Stomach (tissue), 9 donors: ENCODE data around the gene CSMD2. TPM values are rescaled to one million over a fixed set of nuclear protein-coding genes. Genes with fewer than 3 reads are reported as not detected.

Experiments
- DNase-seq, 2 donors: peaks; one replicate each; pipeline versions ENCODE4 v3.0.0 to v3.0.0-alpha.2; 2013 to 2019
- H3K27ac ChIP-seq, 5 donors: fragments of 200-600 bp in 4 of 5; sonication (generic) in 4 of 5; one replicate each; pipeline ENCODE4 v1.5.1; 2013 to 2019; ENCODE audit warnings: mild to moderate bottlenecking in 1 of 5, moderate library complexity in 1 of 5
- H3K27me3 ChIP-seq, 3 donors: fragments of 200-600 bp; sonication (generic); one replicate each; pipeline ENCODE4 v1.5.1; 2017 to 2019; ENCODE audit warnings: mixed run types in 1 of 3
- H3K36me3 ChIP-seq, 4 donors: fragments of 200-600 bp; sonication (generic); 1 replicate in 3 of 4; 2 replicates in 1 of 4; pipeline ENCODE4 v1.5.1; 2016 to 2019
- H3K4me1 ChIP-seq, 4 donors: fragments of 200-600 bp; sonication (generic); one replicate each; pipeline ENCODE4 v1.5.1; 2016 to 2019
- H3K4me3 ChIP-seq, 4 donors: fragments of 200-600 bp; sonication (generic) in 3 of 4; one replicate each; pipeline ENCODE4 v1.5.1; 2016 to 2019; ENCODE audit warnings: mild to moderate bottlenecking in 1 of 4
- H3K9me3 ChIP-seq, 4 donors: fragments of 200-600 bp; sonication (generic); one replicate each; pipeline ENCODE4 v1.5.1; 2016 to 2019
- CTCF ChIP-seq, 7 experiments: fragments of 450-650 bp in 4 of 7; fragments of 200-600 bp in 3 of 7; sonication (generic) in 3 of 7; IDR thresholded peaks; one replicate each; pipeline ENCODE4 v1.5.1; 2016 to 2019; ENCODE audit warnings: antibody characterized with exemption in 7 of 7, control low read depth in 2 of 7, mild to moderate bottlenecking in 1 of 7
- EP300 ChIP-seq: sonication (generic); formaldehyde crosslinking; IDR thresholded peaks from one replicate; pipeline ENCODE4 v1.6.1; 2017; ENCODE audit warnings: antibody characterized with exemption
- POLR2A ChIP-seq, 4 donors: fragments of 450-650 bp; IDR thresholded peaks; one replicate each; pipeline ENCODE4 v1.6.1; 2016; ENCODE audit warnings: antibody characterized with exemption in 4 of 4, control low read depth in 2 of 4, mild to moderate bottlenecking in 1 of 4, moderate library complexity in 1 of 4
- POLR2AphosphoS5 ChIP-seq, 3 donors: sonication (generic); formaldehyde crosslinking; IDR thresholded peaks; one replicate each; pipeline ENCODE4 v1.6.1; 2016; ENCODE audit warnings: antibody characterized with exemption in 3 of 3
- WGBS, 5 donors: extraction: QIAGEN DNeasy Blood & Tissue Kit in 3 of 5; methylation state at CpG; one replicate each; pipeline versions ENCODE4 v1.1.5 to v1.1.7; 2013 to 2018; 5-methylcytosine and 5-hydroxymethylcytosine counted together
- intact Hi-C: fragments of 100-400 bp; cut with DNase I; formaldehyde crosslinking; loops from one replicate; pipeline ENCODE4 v1.15.1; 2023; ENCODE audit warnings: low total_unique reads
- polyA plus RNA-seq, 3 donors: library from polyadenylated mRNA; stranded (reverse); fragments of 200-250 nt; gene quantifications; one replicate each; pipeline ENCODE4 v1.2.3, GENCODE V29; 2013
- total RNA-seq, 5 donors: library from RNA; depleted of rRNA; stranded (reverse); fragments of >200 nt; gene quantifications; one replicate each; pipeline versions ENCODE4 v1.1.0 to v1.2.3, GENCODE V29; 2014 to 2016
- donor health status: healthy with polysubstance abuse.
- donor health status: Bipolar disorder and iron deficiency.
- donor health status: healthy.

Gene CSMD2
- total and polyA plus RNA-seq, 8 donors: 0.10 to 3.5 (median 0.37) TPM; not detected in 1

GRCh38 chr1:33792216-33792615 is 372.8 kb downstream of the CSMD2 start:
- Histone ChIP-seq H3K27me3 (peaks cover 0 to 8% (median 0%) of the 10 kb centered on the region in 3 donors), H3K36me3 (no peaks in the 10 kb centered on the region), H3K4me3 (no peak overlapping the region), H3K9me3 (peaks cover 0 to 20% (median 15%) of the 10 kb centered on the region in 4 donors), H3K4me1 (no peaks in the 10 kb centered on the region), H3K27ac (no peak overlapping the region)
- DNase-seq: no peak
- WGBS, 5 donors: 68 to 84% (median 75%) methylated on average over 4 of the region's 4 CpGs
- intact Hi-C loops: no loop called here
- no peak for TF ChIP-seq POLR2AphosphoS5 (IDR thresholded peaks at IDR 0.05)
- no peak for TF ChIP-seq EP300
- no peak for TF ChIP-seq CTCF (IDR thresholded peaks at IDR 0.05)
- TF ChIP-seq POLR2A (IDR thresholded peaks at IDR 0.05): no peak

- Histone ChIP-seq H3K36me3 (no peaks in the 10 kb centered on the region), H3K4me1 (no peaks in the 10 kb centered on the region), H3K9me3 (peaks cover 0 to 12% (median 7%) of the 10 kb centered on the region in 4 donors), H3K27ac (no peak overlapping the region), H3K27me3 (peaks cover 0 to 8% (median 0%) of the 10 kb centered on the region in 3 donors), H3K4me3 (no peak overlapping the region)
- whole genome bisulfite sequencing, 5 donors: 86 to 94% (median 90%) methylated on average over 2 of the region's 2 CpGs
- DNase-seq: no peak
- intact Hi-C loops: no loop called here
- TF ChIP-seq EP300 (no peak), CTCF (IDR thresholded peaks at IDR 0.05) (no peak), POLR2A (IDR thresholded peaks at IDR 0.05) (no peak), POLR2AphosphoS5 (IDR thresholded peaks at IDR 0.05) (no peak)
Measured at GRCh38 chr1:33791251-33791650, 373.8 kb downstream of the CSMD2 start.

GRCh38 chr1:33790577-33790976 is 374.5 kb downstream of the CSMD2 start:
- H3K4me3 ChIP-seq: no peak overlapping the region
- TF ChIP-seq CTCF (IDR thresholded peaks at IDR 0.05) (no peak), POLR2A (IDR thresholded peaks at IDR 0.05) (no peak), POLR2AphosphoS5 (IDR thresholded peaks at IDR 0.05) (no peak), EP300 (no peak)
- peaks cover 0 to 8% (median 0%) of the 10 kb centered on the region in 3 donors for H3K27me3 ChIP-seq
- no peaks in the 10 kb centered on the region for H3K4me1 ChIP-seq
- no peaks in the 10 kb centered on the region for H3K36me3 ChIP-seq
- 87 to 95% (median 90%) methylated on average over 1 of the region's 1 CpG for WGBS, 5 donors
- peaks cover 0 to 8% (median 2%) of the 10 kb centered on the region in 4 donors for H3K9me3 ChIP-seq
- intact Hi-C loops: no loop called here
- DNase-seq: no peak
- H3K27ac ChIP-seq: no peak overlapping the region

GRCh38 chr1:33784876-33785275 is 380.2 kb downstream of the CSMD2 start:
- H3K27me3 ChIP-seq: peaks cover 0 to 10% (median 0%) of the 10 kb centered on the region in 3 donors
- intact Hi-C loops: no loop called here
- H3K27ac ChIP-seq: no peak overlapping the region
- no peaks in the 10 kb centered on the region for H3K4me1 ChIP-seq
- no peaks in the 10 kb centered on the region for H3K36me3 ChIP-seq
- H3K4me3 ChIP-seq: no peak overlapping the region
- H3K9me3 ChIP-seq: no peaks in the 10 kb centered on the region
- TF ChIP-seq CTCF (IDR thresholded peaks at IDR 0.05): no peak
- TF ChIP-seq POLR2AphosphoS5 (IDR thresholded peaks at IDR 0.05): no peak
- TF ChIP-seq POLR2A (IDR thresholded peaks at IDR 0.05): no peak
- TF ChIP-seq EP300: no peak
- DNase-seq: no peak
- WGBS, 5 donors: 65 to 81% (median 71%) methylated on average over 3 of the region's 3 CpGs
